ENCODE data around the gene MTUS2. TPM values are rescaled to one million over a fixed set of nuclear protein-coding genes. Genes with fewer than 3 reads are reported as not detected.
A peak's percentile ranks its signal among the peaks of the same experiment; 100 is the strongest.

Gene MTUS2
- total RNA-seq, 1 donor from 2014 or later, result 4.1 TPM

DNA sequence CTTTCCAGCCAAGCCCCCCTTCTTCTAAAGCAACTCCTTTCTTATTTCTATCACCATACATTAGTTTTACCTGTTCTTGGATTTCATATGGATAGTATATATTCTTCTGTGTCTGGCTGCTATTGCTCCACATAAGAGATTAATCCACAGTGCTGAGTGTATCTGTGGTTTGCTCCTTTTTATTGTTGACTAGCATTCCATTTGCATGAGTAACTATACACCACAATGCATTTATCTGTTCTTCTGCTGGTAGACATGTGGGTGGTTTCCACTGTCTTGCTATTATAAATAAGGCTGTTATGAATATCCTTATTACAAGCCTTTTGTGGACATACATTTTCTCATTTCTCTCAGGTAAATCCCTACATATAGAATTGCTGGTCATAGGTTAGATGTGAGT lies 637.2 kb downstream of the MTUS2 start:
- H3K27ac Mint-ChIP-seq, result peak overlapping the region; percentile 66
- no peaks in the 10 kb centered on the region for H3K36me3 Mint-ChIP-seq
- H3K4me1 Mint-ChIP-seq (ENCODE audit: unreplicated experiment), result peaks cover 17% of the 10 kb centered on the region
- no peak for DNase-seq (ENCODE audit: extremely low spot score, unreplicated experiment)
- peak overlapping the region; percentile 23 for H3K4me3 Mint-ChIP-seq
- TF ChIP-seq, protein P1, sequence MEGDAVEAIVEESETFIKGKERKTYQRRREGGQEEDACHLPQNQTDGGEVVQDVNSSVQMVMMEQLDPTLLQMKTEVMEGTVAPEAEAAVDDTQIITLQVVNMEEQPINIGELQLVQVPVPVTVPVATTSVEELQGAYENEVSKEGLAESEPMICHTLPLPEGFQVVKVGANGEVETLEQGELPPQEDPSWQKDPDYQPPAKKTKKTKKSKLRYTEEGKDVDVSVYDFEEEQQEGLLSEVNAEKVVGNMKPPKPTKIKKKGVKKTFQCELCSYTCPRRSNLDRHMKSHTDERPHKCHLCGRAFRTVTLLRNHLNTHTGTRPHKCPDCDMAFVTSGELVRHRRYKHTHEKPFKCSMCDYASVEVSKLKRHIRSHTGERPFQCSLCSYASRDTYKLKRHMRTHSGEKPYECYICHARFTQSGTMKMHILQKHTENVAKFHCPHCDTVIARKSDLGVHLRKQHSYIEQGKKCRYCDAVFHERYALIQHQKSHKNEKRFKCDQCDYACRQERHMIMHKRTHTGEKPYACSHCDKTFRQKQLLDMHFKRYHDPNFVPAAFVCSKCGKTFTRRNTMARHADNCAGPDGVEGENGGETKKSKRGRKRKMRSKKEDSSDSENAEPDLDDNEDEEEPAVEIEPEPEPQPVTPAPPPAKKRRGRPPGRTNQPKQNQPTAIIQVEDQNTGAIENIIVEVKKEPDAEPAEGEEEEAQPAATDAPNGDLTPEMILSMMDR (conservative IDR thresholded peaks at IDR 0.05), result no peak
- no peaks in the 10 kb centered on the region for H3K27me3 Mint-ChIP-seq
- peaks cover 9% of the 10 kb centered on the region for H3K9me3 Mint-ChIP-seq

DNA sequence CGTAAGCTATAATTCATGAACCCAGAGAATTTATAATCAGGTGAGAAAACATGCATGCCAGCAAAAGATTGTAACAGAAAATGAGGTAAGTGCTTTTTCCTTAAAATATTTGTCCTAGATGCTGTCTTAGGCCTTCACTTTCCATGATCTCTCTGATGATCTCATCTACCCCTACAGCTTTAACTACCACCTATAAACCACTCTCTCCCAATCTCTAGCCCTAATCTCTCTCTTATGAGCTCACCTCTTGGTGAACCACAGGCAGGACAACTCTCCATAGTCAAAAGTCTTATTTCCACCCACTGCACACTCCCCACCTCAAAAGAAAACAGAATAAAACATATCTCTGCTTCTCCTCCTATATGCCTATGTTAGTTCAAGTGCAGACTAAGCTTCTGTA lies 638.3 kb downstream of the MTUS2 start:
- TF ChIP-seq, protein P1 (conservative IDR thresholded peaks at IDR 0.05), result no peak
- no peak for DNase-seq (ENCODE audit: extremely low spot score, unreplicated experiment)
- no peak overlapping the region for H3K4me3 Mint-ChIP-seq
- peaks cover 10% of the 10 kb centered on the region for H3K4me1 Mint-ChIP-seq (ENCODE audit: unreplicated experiment)
- no peaks in the 10 kb centered on the region for H3K27me3 Mint-ChIP-seq
- peaks cover 9% of the 10 kb centered on the region for H3K9me3 Mint-ChIP-seq
- no peak overlapping the region for H3K27ac Mint-ChIP-seq
- no peaks in the 10 kb centered on the region for H3K36me3 Mint-ChIP-seq

DNA sequence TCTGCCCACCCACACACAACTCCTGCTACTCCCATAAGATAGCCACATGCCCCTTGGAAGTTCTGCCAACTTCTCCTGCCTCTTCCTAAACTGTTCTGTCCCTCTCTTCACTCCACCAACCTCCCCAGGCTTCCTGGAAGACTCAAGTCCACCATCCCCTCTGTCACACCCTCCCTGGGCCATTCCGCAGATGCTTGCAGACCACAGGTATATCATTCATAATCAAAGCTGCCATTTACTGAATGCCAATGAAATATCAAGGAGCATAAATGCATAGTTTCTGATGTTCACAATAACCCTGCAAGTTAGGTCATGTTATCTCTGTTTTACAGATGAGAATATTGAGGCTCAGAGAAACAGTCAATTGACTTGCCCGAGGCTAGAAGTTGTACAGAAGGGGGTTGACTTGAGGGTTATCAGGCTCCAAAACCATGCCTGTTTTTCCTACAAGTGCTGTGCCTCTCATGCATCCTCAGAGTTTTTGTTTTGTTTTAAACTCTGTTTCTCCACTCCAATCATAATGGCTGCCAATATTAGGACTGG lies 639.7 kb downstream of the MTUS2 start:
- Mint-ChIP-seq H3K36me3 (no peaks in the 10 kb centered on the region), H3K27ac (peak overlapping the region; percentile 13), H3K9me3 (peaks cover 9% of the 10 kb centered on the region), H3K4me3 (no peak overlapping the region), H3K27me3 (no peaks in the 10 kb centered on the region), H3K4me1 (ENCODE audit: unreplicated experiment) (peaks cover 7% of the 10 kb centered on the region)
- TF ChIP-seq, protein P1 (conservative IDR thresholded peaks at IDR 0.05), result no peak
- no peak for DNase-seq (ENCODE audit: extremely low spot score, unreplicated experiment)

DNA sequence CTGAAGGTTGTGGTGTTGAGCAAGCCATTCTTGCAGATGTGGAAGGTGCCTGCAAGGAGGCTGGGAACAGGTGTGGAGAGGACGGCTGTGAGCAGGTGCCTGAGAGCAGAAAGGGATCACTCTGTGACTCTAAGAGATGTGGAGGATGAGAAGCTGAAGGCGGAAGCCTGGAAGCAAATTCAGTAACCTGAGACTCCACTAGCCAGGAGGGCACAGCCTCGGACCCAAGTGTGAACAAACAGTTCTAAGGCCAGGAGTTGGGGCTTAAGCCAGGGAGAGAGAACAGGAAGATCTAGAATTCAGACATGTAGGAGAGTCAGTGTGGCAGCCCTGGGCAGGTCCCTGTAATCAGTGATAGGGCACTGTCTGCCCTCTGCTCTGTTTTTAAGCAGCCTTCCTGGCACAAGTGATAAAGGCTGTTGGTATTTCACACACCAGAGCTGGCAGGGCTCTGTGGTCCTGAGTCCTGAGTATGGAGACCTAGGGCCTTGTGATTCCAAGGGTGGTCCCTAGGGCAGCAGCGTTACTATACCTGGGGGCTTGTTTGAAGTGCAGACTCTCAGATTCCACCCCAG lies 644.1 kb downstream of the MTUS2 start:
- Mint-ChIP-seq H3K4me1 (ENCODE audit: unreplicated experiment) (peaks cover 19% of the 10 kb centered on the region), H3K4me3 (no peak overlapping the region), H3K27me3 (no peaks in the 10 kb centered on the region), H3K9me3 (no peaks in the 10 kb centered on the region), H3K27ac (no peak overlapping the region), H3K36me3 (no peaks in the 10 kb centered on the region)
- DNase-seq (ENCODE audit: extremely low spot score, unreplicated experiment), result no peak
- TF ChIP-seq, protein P1 (conservative IDR thresholded peaks at IDR 0.05), result no peak

DNA sequence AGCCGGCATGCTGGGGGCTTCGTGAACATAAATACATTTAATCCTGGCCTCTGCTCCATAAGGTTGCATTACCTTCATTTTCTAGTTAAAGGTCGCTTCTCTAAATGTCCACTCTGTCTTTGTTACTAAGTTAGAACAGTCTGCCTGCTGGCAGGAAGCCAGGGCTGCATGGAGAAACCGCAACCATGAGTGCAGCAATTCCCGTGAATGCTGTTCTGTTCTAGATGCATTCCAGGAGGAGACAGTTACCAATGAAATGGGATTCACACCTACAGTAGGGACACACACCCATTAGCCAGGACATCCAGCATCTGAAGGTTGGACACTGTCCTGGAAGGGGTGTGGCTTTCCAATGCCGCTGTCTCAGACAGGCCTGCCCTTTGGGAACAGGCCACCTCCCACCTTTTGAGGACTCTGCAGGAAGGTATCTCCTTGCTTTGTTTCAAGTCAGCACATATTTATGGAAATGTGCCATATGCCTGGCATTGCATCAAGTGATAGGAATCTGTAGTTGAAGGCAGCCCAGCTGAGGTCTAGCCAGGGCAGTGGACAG lies 645.7 kb downstream of the MTUS2 start:
- Mint-ChIP-seq H3K27ac (no peak overlapping the region), H3K36me3 (no peaks in the 10 kb centered on the region), H3K4me1 (ENCODE audit: unreplicated experiment) (peaks cover 19% of the 10 kb centered on the region), H3K9me3 (no peaks in the 10 kb centered on the region), H3K27me3 (no peaks in the 10 kb centered on the region), H3K4me3 (no peak overlapping the region)
- TF ChIP-seq, protein P1 (conservative IDR thresholded peaks at IDR 0.05), result no peak
- DNase-seq (ENCODE audit: extremely low spot score, unreplicated experiment), result no peak
